SIG-M5 (cell line): ENCODE measurements around the gene CST7.
"Not testable (repeated sequence)": the region's sequence is repeated elsewhere in the genome, so short reads cannot be mapped to it uniquely, and the experiment has no call there.

Experiments used
- DNase-seq: peaks from one replicate; lab custom pipeline; 2025; lab: John Stamatoyannopoulos, UW

The CST7 gene

DNA sequence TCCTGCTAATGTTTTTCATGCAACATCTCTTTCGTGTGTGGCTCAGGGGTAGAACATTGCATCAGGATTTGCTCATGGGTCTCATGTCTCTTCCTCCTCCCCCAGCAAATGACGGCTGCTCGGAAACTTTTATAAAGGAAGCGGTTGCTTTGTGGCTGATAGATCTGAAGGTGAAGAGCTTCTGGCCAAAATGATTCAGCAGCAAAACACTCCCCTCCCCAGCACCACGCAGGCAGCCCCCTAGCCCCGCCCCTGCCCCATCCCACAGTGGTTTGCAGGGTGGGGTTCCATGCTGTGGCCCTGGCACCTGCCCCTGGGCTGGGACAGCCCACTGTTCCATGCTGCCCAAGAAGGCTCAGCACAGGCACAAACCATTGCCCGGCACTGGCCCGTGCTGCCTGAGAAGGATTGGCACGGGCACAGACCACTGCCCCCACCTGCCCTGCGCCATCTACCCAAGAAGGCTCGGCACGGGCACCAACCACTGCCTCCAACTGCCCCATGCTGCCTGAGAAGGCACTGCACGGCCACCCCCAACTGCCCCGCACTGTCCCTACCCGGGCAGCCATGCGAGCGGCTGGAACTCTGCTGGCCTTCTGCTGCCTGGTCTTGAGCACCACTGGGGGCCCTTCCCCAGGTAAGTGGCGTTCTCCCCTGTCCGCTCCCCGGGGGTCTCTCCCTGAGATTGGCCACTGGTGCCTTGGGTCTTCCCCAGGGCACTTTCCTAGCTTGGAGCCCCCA lies at the start of gene CST7:
CST7 (plus strand) TSS at position 331 of the 741 bp plus-strand sequence; CDS start at position 568, 237 bp downstream.
- peak; percentile 82 for DNase-seq

DNA sequence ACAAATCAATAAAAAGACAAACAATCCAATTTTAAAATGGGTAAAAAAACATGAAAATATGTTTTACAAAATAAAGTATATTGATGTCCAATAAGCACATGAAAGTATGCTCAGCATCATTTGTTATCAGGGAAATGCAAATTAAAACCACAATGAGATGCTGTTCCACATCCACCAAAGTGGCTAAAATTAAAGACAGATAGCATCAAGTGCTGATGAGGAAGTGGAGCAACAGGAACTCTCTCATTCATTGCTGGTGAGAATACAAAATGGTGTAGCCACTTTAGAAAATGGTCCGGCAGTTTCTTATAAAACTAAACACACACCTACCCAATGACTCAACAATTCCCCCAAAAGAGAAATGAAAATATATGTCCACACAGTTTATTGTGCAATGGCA lies 42.3 kb upstream of the CST7 start:
- no peak for DNase-seq

- no peak for DNase-seq
Measured at GRCh38 chr20:24908642-24909041, 40.4 kb upstream of the CST7 start.

- no peak for DNase-seq
Measured at GRCh38 chr20:24909086-24909780, 39.8 kb upstream of the CST7 start.

DNA sequence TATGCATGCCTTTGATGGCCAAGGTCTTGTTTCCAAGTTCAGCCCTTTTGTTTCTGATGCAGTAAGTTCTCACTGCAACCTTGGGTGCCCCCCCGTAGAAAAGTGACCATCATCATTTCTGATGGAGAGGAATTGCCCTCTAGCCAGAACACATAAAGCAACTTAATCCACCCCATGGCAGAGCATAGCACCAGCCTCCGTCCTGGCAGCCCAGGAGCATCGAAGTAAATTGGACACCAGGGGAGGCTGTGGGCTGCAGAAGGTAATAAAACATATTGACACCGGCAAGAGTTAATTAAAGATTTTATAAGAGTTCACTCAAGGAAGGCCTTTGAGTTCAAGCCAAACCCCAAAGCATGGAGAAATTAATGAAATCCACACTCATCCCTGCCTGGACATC lies 39.2 kb upstream of the CST7 start:
- DNase-seq: no peak

- no peak for DNase-seq
Measured at GRCh38 chr20:24910461-24910860, 38.6 kb upstream of the CST7 start.

DNA sequence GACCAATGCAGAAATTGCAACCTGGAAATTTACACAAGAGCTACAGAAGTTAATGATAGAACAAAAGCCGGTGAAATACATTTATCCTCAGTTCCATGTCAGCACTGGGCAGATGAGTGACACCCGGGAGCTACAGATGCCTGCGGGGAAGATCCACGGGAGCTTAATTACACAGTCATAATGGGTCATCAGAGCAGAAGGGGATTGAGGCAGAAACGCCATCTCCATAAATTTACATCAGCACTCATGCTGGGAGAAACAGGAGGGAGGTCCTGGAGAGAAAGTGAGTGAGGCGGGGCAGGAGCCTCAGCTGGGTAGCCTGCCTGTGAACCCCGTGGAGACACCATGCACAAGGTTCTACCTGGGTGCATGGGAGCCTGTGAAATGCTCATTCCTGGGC lies 37.6 kb upstream of the CST7 start:
- DNase-seq: no peak

DNA sequence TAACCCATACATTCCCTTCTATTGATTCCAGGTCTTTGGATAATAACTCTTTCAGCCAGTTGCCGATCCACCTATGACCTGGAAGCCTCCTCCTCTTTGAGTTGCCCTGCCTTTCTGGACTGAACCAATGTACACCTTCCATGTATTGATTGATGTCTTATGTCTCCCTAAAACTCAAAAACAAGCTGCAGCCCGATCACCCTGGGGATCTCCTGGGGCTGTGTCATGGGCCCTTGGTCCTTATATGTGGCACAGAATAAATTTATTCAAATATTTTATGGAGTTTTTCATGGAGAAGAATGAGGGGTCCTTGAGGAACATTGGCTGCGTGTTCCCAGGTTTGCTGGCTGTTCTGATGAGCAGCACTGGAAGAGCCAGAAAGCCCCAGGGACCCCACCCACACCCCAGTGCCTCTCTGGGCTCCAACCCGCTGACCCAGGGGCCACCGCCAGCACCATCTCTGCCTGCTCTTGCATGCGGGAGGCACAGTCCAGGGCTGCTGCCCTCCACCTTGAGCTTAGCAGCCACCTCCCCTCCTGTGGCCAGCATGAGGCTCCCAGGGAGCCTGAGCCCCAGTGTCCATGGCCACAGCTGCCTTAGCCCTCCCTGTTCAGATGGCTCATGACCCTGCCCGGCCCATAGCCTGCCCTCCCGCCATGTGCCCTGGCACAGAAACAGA lies 36.5 kb upstream of the CST7 start:
- no peak for DNase-seq

DNA sequence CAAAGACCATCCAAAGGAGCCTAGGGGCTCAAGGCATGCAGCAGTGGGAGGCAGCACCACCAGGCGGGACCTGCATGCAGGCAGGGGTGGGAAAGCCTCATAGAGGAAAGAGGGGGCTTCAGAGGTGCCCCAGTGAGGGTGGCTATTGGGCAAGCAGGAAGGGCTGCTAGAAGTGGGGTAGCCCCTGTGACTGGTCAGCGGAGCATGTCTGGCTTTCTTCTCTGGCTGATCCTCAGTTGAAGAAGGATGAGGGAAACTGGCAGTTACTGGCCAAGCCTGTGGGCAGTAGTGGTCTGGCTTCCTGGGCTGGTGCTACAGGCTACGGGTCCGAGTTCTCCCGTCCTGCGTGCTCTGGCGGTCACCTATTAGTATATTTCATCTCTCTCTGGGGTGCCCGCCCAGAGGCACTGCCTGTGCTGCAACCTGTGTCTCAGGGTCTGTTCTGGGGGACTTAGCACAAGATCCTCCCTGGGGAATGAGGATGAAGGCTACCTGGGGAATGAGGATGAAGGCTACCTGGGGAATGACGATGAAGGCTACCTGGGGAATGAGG lies 35.9 kb upstream of the CST7 start:
- DNase-seq: no peak

DNA sequence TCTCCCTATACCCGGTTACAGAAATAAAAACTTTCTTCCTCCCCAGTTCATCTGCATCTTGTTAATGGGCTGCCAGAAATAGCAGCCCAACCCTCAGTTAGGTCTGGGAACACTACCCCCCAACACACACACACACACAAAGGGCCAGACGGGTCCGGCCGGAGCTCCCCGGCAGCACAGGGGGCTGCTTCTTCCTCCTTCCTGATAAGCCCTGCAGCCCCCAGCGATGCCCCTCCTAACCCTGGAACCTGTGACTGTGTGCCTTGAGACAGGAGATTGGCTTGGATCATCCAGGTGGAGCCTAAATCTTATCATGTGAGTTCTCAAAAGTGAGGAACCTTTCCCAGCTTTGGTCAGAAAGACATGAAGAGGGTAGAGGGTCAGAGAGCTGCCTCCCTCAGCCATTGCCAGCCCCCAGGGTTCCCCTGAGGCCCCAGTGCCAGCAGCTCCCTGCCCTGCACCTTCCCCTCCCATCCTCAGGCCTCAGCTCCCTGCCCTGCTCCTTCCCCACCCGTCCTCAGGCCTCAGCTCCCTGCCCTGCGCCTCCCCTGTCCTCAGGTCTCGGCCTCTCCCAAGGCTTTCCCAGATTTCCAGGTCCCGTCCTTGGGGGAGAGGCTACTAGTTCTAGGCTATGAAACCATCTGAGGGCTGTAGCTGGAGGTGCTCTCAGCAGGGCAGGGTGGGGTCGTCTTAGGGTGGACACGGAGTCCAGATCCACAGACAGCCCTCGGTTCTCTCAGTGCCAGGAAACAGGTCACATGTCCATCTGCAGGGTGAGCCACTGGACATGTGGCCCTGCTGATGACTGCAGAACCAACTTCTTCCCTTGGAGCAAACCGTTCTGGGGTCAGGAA lies 34.5 kb upstream of the CST7 start:
- no peak for DNase-seq

DNA sequence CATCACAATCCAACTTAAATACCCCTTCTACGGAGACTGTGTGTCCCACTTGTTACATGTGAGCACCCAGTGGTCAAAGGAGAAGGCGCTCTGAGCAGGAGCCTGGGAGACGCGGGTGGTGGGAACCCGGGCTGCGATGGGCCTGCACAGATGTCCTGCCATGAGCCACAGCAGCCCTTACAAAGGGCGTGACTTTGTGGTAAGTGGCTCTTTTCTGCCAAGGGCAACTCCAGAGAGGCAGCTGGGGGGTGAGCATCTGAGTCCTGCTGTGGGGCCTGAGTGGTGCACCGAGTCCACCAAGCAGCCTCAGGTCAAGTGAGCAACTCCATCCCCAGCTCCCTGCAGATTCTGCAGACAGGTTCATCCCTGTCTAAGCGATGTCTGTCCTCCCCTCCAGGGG lies 33.6 kb upstream of the CST7 start:
- no peak for DNase-seq

GRCh38 chr20:24915892-24916291 lies 33.2 kb upstream of the CST7 start:
- DNase-seq: no peak

GRCh38 chr20:24916412-24916811 lies 32.7 kb upstream of the CST7 start:
- DNase-seq: no peak

DNA sequence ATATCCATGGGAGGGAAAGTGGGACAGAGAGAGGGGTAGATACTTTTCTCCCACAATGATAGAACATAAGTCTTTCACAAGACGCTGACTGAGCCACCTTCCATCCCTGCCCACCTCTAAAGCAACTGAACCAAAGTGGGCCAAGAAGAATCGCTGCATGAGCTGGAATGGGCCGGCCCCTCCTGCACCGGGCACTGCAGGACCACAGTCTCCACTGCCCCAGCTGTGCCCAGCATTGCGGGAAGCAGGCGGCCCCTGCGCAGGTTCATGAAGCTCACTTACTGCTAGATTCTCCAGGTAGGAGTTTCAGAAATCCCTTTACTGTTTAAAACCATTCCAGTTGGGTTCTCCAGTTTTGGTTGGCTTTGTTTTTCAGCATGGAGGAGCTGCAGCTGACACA lies 32.0 kb upstream of the CST7 start:
- no peak for DNase-seq

DNA sequence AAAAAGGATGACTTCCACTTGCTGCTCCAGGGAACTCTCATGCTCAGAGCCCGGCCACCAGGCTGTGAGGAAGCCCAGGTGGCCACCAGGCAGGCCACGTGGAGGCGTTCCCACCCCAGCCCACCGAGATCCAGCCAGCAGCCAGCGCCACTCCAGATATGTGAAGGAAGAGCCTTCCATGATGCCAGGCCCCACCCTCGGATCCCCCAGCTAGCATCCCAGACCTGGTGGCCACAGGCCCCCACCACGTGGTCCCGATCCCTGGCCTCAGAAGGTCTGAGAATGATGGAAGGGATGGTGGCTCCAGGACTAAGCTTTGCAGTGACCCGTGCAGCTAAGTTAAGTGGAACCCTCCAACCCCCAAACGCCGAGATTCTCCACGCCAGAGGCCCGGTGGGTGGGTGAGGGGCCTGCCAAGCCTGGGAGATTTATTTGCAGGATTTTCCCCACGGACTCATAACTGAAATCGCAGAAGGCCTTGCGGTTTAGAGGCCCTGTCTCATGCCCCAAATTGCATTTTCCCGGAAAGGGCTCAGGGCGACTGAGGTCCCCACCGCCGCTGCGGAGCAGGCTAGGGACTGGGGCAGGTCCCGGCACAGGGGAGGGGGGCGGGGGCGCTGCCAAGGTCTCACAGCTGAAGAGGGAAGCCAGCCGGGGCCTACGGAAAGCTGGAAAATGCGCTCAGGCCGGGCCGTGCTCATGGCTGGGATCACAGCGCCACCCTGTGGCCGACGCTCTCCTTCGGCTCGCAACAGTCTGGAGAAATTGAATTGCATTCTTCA lies 31.1 kb upstream of the CST7 start:
- DNase-seq: no peak

GRCh38 chr20:24918579-24919566 lies 30.2 kb upstream of the CST7 start:
- no peak for DNase-seq

DNA sequence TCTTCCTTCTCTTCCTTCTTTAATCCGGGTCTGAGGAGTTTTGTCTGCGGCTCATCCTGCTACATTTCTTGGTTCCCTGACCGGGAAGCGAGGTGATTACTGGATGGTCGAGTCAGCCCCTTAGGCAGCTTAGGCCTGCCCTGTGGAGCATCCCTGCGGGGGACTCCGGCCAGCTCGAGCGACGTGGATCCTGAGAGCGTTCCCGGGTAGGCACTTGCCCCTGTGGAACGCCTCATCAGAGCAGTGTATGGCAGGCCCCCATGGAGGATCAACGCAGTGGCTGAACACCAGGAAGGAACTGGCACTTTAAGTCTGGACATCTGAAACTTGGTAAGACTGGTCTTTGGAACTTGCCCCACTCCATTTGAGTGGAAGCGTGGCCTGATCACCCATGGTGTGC lies 29.4 kb upstream of the CST7 start:
- not testable (repeated sequence) for DNase-seq

DNA sequence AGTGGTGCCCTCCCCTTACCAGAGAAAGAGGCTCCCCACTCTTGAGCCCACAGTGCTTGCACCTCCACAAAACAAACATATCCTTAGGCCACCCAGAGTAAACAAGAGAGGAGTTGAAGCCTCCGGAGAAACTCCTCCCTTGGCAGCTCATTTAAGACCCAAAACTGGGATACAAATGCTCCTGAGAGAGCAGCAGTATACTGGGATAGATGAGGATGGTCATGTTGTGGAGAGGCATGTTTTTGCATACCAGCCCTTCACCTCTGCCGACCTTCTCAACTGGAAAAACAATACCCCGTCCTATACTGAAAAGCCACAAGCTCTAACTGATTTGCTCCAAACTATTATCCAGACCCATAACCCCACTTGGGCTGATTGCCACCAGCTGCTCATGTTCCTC lies 28.4 kb upstream of the CST7 start:
- not testable (repeated sequence) for DNase-seq

- DNase-seq: not testable (repeated sequence)
Measured at GRCh38 chr20:24929259-24929658, 19.8 kb upstream of the CST7 start.
